Dendritic cell treated with granulocyte-macrophage colony-stimulating factor and Interleukin-4, amounts not matched to agents 40 ng/mL and 50 ng/mL, for 4 days (primary cell): Measurements from ENCODE around the gene ADIG.

Experiments
- H3K27ac Mint-ChIP-seq: one replicate; pipeline ENCODE4 v1.8.0; 2022; ENCODE audit warnings: mild to moderate bottlenecking, mixed read lengths
- H3K27me3 Mint-ChIP-seq: one replicate; pipeline ENCODE4 v1.8.0; 2022; ENCODE audit warnings: mild to moderate bottlenecking, mixed read lengths
- H3K36me3 Mint-ChIP-seq: one replicate; pipeline ENCODE4 v1.8.0; 2022; ENCODE audit warnings: low read depth, mixed read lengths
- H3K4me1 Mint-ChIP-seq: one replicate; pipeline ENCODE4 v1.8.0; 2022; ENCODE audit warnings: low read depth, mixed read lengths
- H3K4me3 Mint-ChIP-seq: one replicate; pipeline ENCODE4 v1.8.0; 2022; ENCODE audit warnings: mild to moderate bottlenecking, moderate library complexity, mixed read lengths
- H3K9me3 Mint-ChIP-seq: one replicate; pipeline ENCODE4 v1.8.0; 2022; ENCODE audit warnings: mixed read lengths
- intact Hi-C: fragments of 100-400 bp; cut with micrococcal nuclease; formaldehyde crosslinking; loops from one replicate; pipeline ENCODE4 v1.15.0; 2022

Gene ADIG

GRCh38 chr20:38581013-38581412 is at the start of gene ADIG:
Gene ADIG, plus strand, starts transcription at chr20:38581197. Its CDS starts 54 bp downstream, at chr20:38581251.
- Mint-ChIP-seq H3K4me1 (no peaks in the 10 kb centered on the region), H3K36me3 (peaks cover 23% of the 10 kb centered on the region), H3K27me3 (peaks cover 7% of the 10 kb centered on the region), H3K4me3 (no peak within 1 kb of the TSS), H3K27ac (no peak within 1 kb of the TSS), H3K9me3 (no peaks in the 10 kb centered on the region)
- intact Hi-C loops: no loop called here

GRCh38 chr20:38534756-38535155 is 46.2 kb upstream of the ADIG start:
- no peaks in the 10 kb centered on the region for H3K27me3 Mint-ChIP-seq

GRCh38 chr20:38536310-38536709 is 44.7 kb upstream of the ADIG start:
- intact Hi-C loops: no loop called here
- H3K36me3 Mint-ChIP-seq: peaks cover 96% of the 10 kb centered on the region
- no peak overlapping the region for H3K27ac Mint-ChIP-seq
- no peaks in the 10 kb centered on the region for H3K9me3 Mint-ChIP-seq
- no peaks in the 10 kb centered on the region for H3K4me1 Mint-ChIP-seq
- H3K4me3 Mint-ChIP-seq: no peak overlapping the region
- no peaks in the 10 kb centered on the region for H3K27me3 Mint-ChIP-seq

More at GRCh38 chr20:38534756-38535155, 46.2 kb upstream of the ADIG start:
- Mint-ChIP-seq H3K36me3 (peaks cover 88% of the 10 kb centered on the region), H3K9me3 (no peaks in the 10 kb centered on the region), H3K27ac (no peak overlapping the region), H3K4me3 (no peak overlapping the region), H3K4me1 (no peaks in the 10 kb centered on the region)
- intact Hi-C loops: no loop called here

GRCh38 chr20:38537176-38537575 is 43.8 kb upstream of the ADIG start:
- Mint-ChIP-seq H3K27ac (no peak overlapping the region), H3K27me3 (no peaks in the 10 kb centered on the region), H3K9me3 (no peaks in the 10 kb centered on the region), H3K4me3 (no peak overlapping the region), H3K4me1 (no peaks in the 10 kb centered on the region), H3K36me3 (peaks cover 96% of the 10 kb centered on the region)
- intact Hi-C loops: no loop called here

- Mint-ChIP-seq H3K36me3 (peaks cover 97% of the 10 kb centered on the region), H3K27me3 (no peaks in the 10 kb centered on the region), H3K4me3 (no peak overlapping the region), H3K27ac (no peak overlapping the region), H3K4me1 (no peaks in the 10 kb centered on the region), H3K9me3 (no peaks in the 10 kb centered on the region)
- intact Hi-C loops: no loop called here
These were observed 42.2 kb upstream of the ADIG start for GRCh38 chr20:38538789-38539188.

GRCh38 chr20:38543014-38543906 is 37.7 kb upstream of the ADIG start:
- Mint-ChIP-seq H3K27me3 (no peaks in the 10 kb centered on the region), H3K4me3 (no peak overlapping the region), H3K9me3 (no peaks in the 10 kb centered on the region), H3K36me3 (peaks cover 95% of the 10 kb centered on the region), H3K27ac (no peak overlapping the region), H3K4me1 (no peaks in the 10 kb centered on the region)
- intact Hi-C loops: loop anchor here (10.0 kb wide), 1 partner anchor 48 kb away; no protein-coding TSS in a partner anchor

- Mint-ChIP-seq H3K4me1 (no peaks in the 10 kb centered on the region), H3K27me3 (no peaks in the 10 kb centered on the region), H3K36me3 (peaks cover 78% of the 10 kb centered on the region), H3K9me3 (no peaks in the 10 kb centered on the region), H3K27ac (no peak overlapping the region), H3K4me3 (no peak overlapping the region)
- intact Hi-C loops: loop anchor here (10.0 kb wide), 1 partner anchor 51 kb away; no protein-coding TSS in a partner anchor
These were observed 35.2 kb upstream of the ADIG start for GRCh38 chr20:38545771-38546170.

- Mint-ChIP-seq H3K4me3 (no peak overlapping the region), H3K4me1 (no peaks in the 10 kb centered on the region), H3K9me3 (no peaks in the 10 kb centered on the region), H3K27me3 (no peaks in the 10 kb centered on the region), H3K36me3 (peaks cover 61% of the 10 kb centered on the region), H3K27ac (no peak overlapping the region)
- intact Hi-C loops: loop anchor here (10.0 kb wide), 1 partner anchor 53 kb away; no protein-coding TSS in a partner anchor
These were observed 33.5 kb upstream of the ADIG start for GRCh38 chr20:38547288-38548085.

- Mint-ChIP-seq H3K4me3 (no peak overlapping the region), H3K27me3 (no peaks in the 10 kb centered on the region), H3K27ac (no peak overlapping the region), H3K36me3 (peaks cover 51% of the 10 kb centered on the region), H3K9me3 (no peaks in the 10 kb centered on the region), H3K4me1 (no peaks in the 10 kb centered on the region)
- intact Hi-C loops: loop anchor here (10.0 kb wide), 1 partner anchor 54 kb away; no protein-coding TSS in a partner anchor
These were observed 32.5 kb upstream of the ADIG start for GRCh38 chr20:38548356-38549083.

GRCh38 chr20:38550274-38550673 is 30.7 kb upstream of the ADIG start:
- no peaks in the 10 kb centered on the region for H3K4me1 Mint-ChIP-seq
- H3K4me3 Mint-ChIP-seq: no peak overlapping the region
- no peaks in the 10 kb centered on the region for H3K9me3 Mint-ChIP-seq
- H3K36me3 Mint-ChIP-seq: peaks cover 40% of the 10 kb centered on the region
- intact Hi-C loops: no loop called here
- no peak overlapping the region for H3K27ac Mint-ChIP-seq
- no peaks in the 10 kb centered on the region for H3K27me3 Mint-ChIP-seq

- Mint-ChIP-seq H3K4me1 (no peaks in the 10 kb centered on the region), H3K4me3 (no peak overlapping the region), H3K27me3 (no peaks in the 10 kb centered on the region), H3K27ac (no peak overlapping the region), H3K9me3 (no peaks in the 10 kb centered on the region), H3K36me3 (peaks cover 35% of the 10 kb centered on the region)
- intact Hi-C loops: no loop called here
These were observed 29.9 kb upstream of the ADIG start for GRCh38 chr20:38551056-38551626.

GRCh38 chr20:38554986-38555385 is 26.0 kb upstream of the ADIG start:
- H3K4me1 Mint-ChIP-seq: no peaks in the 10 kb centered on the region
- intact Hi-C loops: no loop called here
- H3K27ac Mint-ChIP-seq: no peak overlapping the region
- H3K4me3 Mint-ChIP-seq: no peak overlapping the region
- peaks cover 40% of the 10 kb centered on the region for H3K36me3 Mint-ChIP-seq
- H3K27me3 Mint-ChIP-seq: no peaks in the 10 kb centered on the region
- no peaks in the 10 kb centered on the region for H3K9me3 Mint-ChIP-seq

GRCh38 chr20:38555395-38555794 is 25.6 kb upstream of the ADIG start:
- no peaks in the 10 kb centered on the region for H3K4me1 Mint-ChIP-seq

More at GRCh38 chr20:38555395-38555794, 25.6 kb upstream of the ADIG start:
- Mint-ChIP-seq H3K36me3 (peaks cover 44% of the 10 kb centered on the region), H3K27me3 (no peaks in the 10 kb centered on the region), H3K4me3 (no peak overlapping the region), H3K9me3 (no peaks in the 10 kb centered on the region), H3K27ac (no peak overlapping the region)
- intact Hi-C loops: no loop called here
